Measurements from ENCODE around the gene RTP1. TPM values are rescaled to one million over a fixed set of nuclear protein-coding genes. Genes with fewer than 3 reads are reported as not detected.
"Not testable (repeated sequence)": the region's sequence is repeated elsewhere in the genome, so short reads cannot be mapped to it uniquely, and the experiment has no call there.

RTP1 gene
- not detected for total RNA-seq
- total RNA-seq, result 0 reads per million in 2 donors

DNA sequence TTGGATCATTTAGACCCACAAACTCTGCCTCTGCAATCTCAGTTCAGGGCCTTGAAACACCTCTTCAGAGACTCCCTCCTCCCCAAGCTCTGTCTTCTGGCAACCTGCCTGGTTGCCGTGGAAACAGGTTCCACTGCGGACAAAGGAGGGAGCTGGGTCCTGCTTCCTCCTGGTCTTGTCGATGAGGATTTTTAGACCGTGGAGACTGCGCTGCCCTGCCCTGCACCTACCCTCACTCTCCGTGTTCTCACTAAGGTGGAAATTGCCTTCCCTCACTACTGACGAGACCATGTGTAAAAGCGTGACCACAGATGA, at the start of gene RTP1:
RTP1 (plus strand) TSS at position 152 of the 315 bp plus-strand sequence; CDS start at position 182, 30 bp downstream.
- Mint-ChIP-seq H3K36me3 (ENCODE audit: low read depth) (peaks cover 3% of the 10 kb centered on the region), H3K4me3 (no peak within 1 kb of the TSS), H3K27me3 (peaks cover 44% of the 10 kb centered on the region), H3K27ac (no peak within 1 kb of the TSS), H3K4me1 (no peaks in the 10 kb centered on the region)
- no peaks in the 10 kb centered on the region for H3K9me3 ChIP-seq (ENCODE audit: control insufficient read depth, low read length, poor library complexity, severe bottlenecking)
- DNase-seq (no peak), ATAC-seq (no peak)

DNA sequence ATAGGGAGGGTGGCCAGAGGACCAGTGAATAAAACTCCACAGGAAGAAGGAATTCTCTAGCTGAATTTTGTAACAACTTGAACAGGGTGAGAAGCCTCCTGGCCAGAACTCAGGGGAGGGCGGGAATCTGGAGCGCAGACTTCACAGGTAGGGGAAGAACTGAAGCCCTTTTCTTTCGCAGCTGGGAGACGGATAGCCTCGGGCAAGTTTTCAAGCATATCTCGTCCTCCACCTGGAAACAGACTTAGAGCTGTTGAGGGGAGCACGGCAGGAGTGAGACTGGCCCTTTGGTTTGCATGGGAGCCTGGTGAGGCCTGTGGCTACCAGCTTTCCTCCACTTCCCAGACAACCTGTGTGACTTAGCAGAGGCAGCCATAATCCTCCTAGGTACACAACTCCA, 47.1 kb upstream of the RTP1 start:
- DNase-seq, result no peak
- no peaks in the 10 kb centered on the region for H3K36me3 Mint-ChIP-seq (ENCODE audit: low read depth)
- no peak overlapping the region for H3K27ac Mint-ChIP-seq
- H3K27me3 Mint-ChIP-seq, result peaks cover 22% of the 10 kb centered on the region
- no peak for ATAC-seq
- no peaks in the 10 kb centered on the region for H3K9me3 ChIP-seq (ENCODE audit: control insufficient read depth, low read length, poor library complexity, severe bottlenecking)
- H3K4me3 Mint-ChIP-seq, result no peak overlapping the region
- peaks cover 5% of the 10 kb centered on the region for H3K4me1 Mint-ChIP-seq

DNA sequence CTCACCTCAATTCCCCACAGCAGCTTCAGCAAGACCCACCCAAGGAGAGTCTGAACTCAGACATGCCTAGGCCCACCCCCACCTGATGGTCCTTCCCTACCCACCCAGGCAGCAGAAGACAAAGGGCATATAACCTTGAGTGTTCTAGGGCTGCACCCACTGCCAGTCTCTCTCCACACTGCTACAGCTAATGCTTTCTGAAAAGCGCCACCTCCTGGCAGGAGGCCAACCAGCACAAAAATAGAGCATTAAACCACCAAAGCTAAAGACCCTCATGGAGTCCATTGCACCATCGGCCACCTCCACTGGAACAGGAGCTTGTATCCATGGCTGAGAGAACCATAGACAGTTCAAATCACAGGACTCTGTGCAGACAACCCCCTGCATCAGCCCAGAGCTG, 46.7 kb upstream of the RTP1 start:
- ATAC-seq, result peak; percentile 60
- Mint-ChIP-seq H3K4me1 (peaks cover 5% of the 10 kb centered on the region), H3K27me3 (peaks cover 22% of the 10 kb centered on the region), H3K36me3 (ENCODE audit: low read depth) (no peaks in the 10 kb centered on the region), H3K4me3 (no peak overlapping the region), H3K27ac (peak overlapping the region; percentile 60)
- H3K9me3 ChIP-seq (ENCODE audit: control insufficient read depth, low read length, poor library complexity, severe bottlenecking), result no peaks in the 10 kb centered on the region
- DNase-seq, result peak; percentile 32 to 50 (median 44)

DNA sequence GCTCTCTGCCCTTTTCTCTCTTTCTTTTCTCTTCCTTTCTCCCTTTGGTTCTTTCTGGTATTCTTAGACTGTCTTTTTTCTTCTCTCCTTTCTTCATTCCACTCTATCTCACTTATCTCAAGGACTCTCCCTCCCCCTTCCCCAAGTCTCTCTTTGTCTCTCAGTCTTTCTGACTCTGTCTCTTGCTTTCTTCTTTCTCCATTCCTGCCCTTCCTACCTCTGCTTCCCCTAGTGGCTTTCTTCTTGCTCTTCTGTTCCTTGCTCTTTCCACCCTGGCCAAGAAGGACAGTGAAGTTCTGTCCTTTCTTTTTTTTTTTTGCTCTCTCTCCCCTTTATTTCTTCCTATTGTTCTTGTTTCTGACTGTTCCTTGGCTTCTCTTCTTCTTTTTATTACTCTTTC, 35.7 kb upstream of the RTP1 start:
- DNase-seq (no peak), ATAC-seq (no peak)
- Mint-ChIP-seq H3K4me1 (peaks cover 12% of the 10 kb centered on the region), H3K4me3 (no peak overlapping the region), H3K36me3 (ENCODE audit: low read depth) (peaks cover 2% of the 10 kb centered on the region), H3K27ac (peak overlapping the region; percentile 2), H3K27me3 (peaks cover 37% of the 10 kb centered on the region)
- H3K9me3 ChIP-seq (ENCODE audit: control insufficient read depth, low read length, poor library complexity, severe bottlenecking), result no peaks in the 10 kb centered on the region

DNA sequence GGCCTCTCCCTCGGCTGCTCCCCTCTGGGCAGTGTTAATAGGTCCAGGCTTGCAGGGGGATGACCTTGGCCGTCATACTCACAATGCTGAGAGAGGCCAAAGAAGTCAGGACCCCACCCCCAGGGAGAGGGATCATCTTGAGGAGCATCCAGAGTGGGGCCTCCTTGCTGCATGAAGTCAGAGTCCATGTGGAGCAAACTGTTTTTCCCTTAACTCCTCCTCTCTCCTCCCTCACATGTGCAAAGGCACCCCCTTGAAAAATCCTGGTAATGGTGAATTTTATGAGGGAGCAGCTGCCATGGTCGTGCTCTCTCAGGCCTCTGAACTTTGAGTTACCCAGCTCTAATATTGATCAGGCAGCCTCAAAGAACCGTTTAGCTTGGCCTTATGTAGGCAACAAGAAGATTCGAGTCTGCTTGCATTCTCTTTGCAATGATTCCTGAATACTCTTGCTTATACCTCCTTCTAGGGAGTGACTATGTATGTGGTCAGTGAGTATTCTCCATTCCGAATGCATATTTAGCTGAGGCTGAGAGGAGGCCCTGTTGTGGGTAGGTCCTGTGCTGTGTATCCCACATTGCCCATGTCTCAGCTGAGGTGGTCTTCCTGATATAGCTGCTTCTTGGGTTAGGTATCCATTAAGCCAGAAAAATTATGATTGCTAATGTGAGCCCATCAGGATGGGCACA, 34.9 kb upstream of the RTP1 start:
- peak overlapping the region; percentile 32 for H3K27ac Mint-ChIP-seq
- H3K9me3 ChIP-seq (ENCODE audit: control insufficient read depth, low read length, poor library complexity, severe bottlenecking), result no peaks in the 10 kb centered on the region
- DNase-seq (no peak), ATAC-seq (no peak)
- peaks cover 12% of the 10 kb centered on the region for H3K4me1 Mint-ChIP-seq
- H3K36me3 Mint-ChIP-seq (ENCODE audit: low read depth), result peaks cover 2% of the 10 kb centered on the region
- H3K27me3 Mint-ChIP-seq, result peaks cover 37% of the 10 kb centered on the region
- H3K4me3 Mint-ChIP-seq, result no peak overlapping the region

DNA sequence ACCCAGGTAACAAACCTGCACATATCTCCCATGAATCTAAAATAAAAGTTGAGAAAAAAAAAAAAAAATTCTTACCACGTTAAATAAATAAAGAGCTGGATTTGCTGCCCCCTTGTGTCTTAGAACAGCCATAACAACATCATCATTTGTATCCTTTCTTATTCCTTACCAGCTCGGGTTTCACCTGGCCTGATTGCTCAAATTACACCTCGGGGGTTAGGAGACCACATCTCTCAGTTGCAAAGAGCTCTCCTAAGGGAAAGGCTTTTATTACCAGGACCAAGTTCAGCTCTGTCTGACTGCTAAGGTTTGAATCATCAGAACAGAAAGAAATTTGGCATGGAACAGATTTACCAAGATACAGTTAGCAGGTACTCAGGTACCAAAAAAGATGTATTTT, 32.1 kb upstream of the RTP1 start:
- Mint-ChIP-seq H3K4me3 (no peak overlapping the region), H3K36me3 (ENCODE audit: low read depth) (peaks cover 2% of the 10 kb centered on the region), H3K4me1 (peaks cover 18% of the 10 kb centered on the region), H3K27ac (no peak overlapping the region), H3K27me3 (peaks cover 37% of the 10 kb centered on the region)
- DNase-seq, result peak in 1 of 3 donors; percentile 14
- no peaks in the 10 kb centered on the region for H3K9me3 ChIP-seq (ENCODE audit: control insufficient read depth, low read length, poor library complexity, severe bottlenecking)
- peak; percentile 73 for ATAC-seq

DNA sequence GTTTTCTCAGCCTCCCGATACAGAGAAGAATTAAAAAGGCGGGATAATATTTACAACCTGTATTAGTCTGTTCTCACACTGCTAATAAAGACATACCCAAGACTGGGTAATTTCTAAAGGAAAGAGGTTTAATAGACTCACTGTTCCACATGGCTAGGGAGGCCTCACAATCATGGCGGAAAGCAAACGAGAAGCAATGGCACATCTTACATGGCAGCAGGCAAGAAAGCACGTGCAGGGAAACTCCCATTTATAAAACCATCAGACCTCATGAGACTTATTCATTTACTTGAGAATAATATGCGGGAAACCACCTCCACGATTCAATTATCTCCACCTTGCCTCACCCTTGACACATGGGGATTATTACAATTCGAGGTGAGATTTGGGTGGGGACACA, 30.5 kb upstream of the RTP1 start:
- Mint-ChIP-seq H3K36me3 (ENCODE audit: low read depth) (no peaks in the 10 kb centered on the region), H3K27ac (no peak overlapping the region), H3K4me3 (no peak overlapping the region), H3K4me1 (peaks cover 12% of the 10 kb centered on the region), H3K27me3 (peaks cover 24% of the 10 kb centered on the region)
- H3K9me3 ChIP-seq (ENCODE audit: control insufficient read depth, low read length, poor library complexity, severe bottlenecking), result no peaks in the 10 kb centered on the region
- ATAC-seq (no peak), DNase-seq (no peak)

DNA sequence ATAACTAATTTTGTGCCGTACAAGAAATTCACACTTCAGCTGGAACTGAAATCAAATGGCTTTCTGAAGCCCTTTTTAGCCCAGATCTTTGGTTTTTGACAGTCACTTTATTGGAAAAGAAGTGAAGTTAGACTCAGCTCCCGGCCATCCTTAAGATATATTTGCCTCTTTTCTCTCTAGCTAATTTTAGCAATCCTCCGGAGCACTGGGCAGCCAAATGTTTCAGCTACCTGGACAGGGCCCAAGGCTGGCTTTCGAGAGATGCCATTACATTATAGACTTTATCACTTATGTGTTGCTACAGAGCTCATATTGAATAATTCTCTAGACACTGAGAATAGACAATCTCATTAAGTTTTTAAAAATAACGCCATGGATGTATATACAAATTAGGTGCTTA, 29.5 kb upstream of the RTP1 start:
- Mint-ChIP-seq H3K27ac (no peak overlapping the region), H3K4me1 (peaks cover 9% of the 10 kb centered on the region), H3K27me3 (peaks cover 20% of the 10 kb centered on the region), H3K36me3 (ENCODE audit: low read depth) (peaks cover under 1% of the 10 kb centered on the region), H3K4me3 (no peak overlapping the region)
- ATAC-seq, result no peak
- H3K9me3 ChIP-seq (ENCODE audit: control insufficient read depth, low read length, poor library complexity, severe bottlenecking), result no peaks in the 10 kb centered on the region
- DNase-seq, result no peak

DNA sequence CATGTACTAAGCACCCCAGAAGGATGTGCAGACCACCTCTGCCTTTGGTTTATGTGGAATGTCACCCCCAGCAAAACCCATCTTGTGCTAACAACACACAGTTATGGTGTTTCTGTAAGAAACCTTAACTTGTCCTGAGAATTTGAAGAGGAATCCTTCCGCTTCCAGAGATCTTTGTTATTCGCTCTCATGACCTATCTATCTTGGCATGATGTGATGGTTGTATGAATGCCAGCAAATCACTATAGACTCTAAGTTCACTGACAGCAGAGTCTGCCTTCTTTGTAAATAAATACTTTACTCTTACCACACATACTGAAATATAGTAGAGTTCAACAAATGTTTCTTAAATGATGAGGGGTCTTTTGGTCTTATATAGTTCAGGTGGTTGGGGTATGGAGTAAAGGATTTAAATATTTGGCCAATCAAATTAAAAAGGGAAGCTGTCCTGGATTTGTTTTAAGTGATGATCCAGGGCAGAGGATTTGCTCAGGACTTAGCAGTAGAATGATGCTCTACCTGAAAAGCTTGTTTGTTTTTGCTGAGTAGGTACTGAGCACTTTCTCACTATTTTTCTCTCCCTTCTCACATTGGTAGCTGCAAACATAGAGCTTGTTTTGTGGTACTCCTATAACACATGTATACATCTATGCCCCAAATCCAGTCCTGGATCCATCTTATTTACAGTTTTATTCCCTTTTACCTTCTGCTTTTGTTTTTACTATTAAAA, 27.9 kb upstream of the RTP1 start:
- DNase-seq, result no peak
- Mint-ChIP-seq H3K4me3 (no peak overlapping the region), H3K27me3 (peaks cover 17% of the 10 kb centered on the region), H3K27ac (peak overlapping the region; percentile 32), H3K4me1 (peaks cover 9% of the 10 kb centered on the region), H3K36me3 (ENCODE audit: low read depth) (peaks cover 3% of the 10 kb centered on the region)
- ATAC-seq, result no peak
- no peaks in the 10 kb centered on the region for H3K9me3 ChIP-seq (ENCODE audit: control insufficient read depth, low read length, poor library complexity, severe bottlenecking)

GRCh38 chr3:187170911-187171310, 26.4 kb upstream of the RTP1 start:
- not testable (repeated sequence) for H3K27ac Mint-ChIP-seq; ATAC-seq; H3K4me3 Mint-ChIP-seq; H3K4me1 Mint-ChIP-seq; DNase-seq; H3K36me3 Mint-ChIP-seq (ENCODE audit: low read depth); H3K9me3 ChIP-seq (ENCODE audit: control insufficient read depth, low read length, poor library complexity, severe bottlenecking)
- peaks cover 15% of the 10 kb centered on the region for H3K27me3 Mint-ChIP-seq

- Mint-ChIP-seq H3K4me3 (no peak overlapping the region), H3K36me3 (ENCODE audit: low read depth) (peaks cover 7% of the 10 kb centered on the region), H3K4me1 (peaks cover 6% of the 10 kb centered on the region), H3K27me3 (peaks cover 10% of the 10 kb centered on the region), H3K27ac (no peak overlapping the region)
- no peaks in the 10 kb centered on the region for H3K9me3 ChIP-seq (ENCODE audit: control insufficient read depth, low read length, poor library complexity, severe bottlenecking)
- DNase-seq (no peak), ATAC-seq (no peak)
Observed at GRCh38 chr3:187172929-187173328, 24.4 kb upstream of the RTP1 start.

- DNase-seq, result no peak
- H3K9me3 ChIP-seq (ENCODE audit: control insufficient read depth, low read length, poor library complexity, severe bottlenecking), result no peaks in the 10 kb centered on the region
- H3K4me1 Mint-ChIP-seq, result peaks cover 5% of the 10 kb centered on the region
- no peak overlapping the region for H3K27ac Mint-ChIP-seq
- peaks cover 49% of the 10 kb centered on the region for H3K27me3 Mint-ChIP-seq
- peaks cover 10% of the 10 kb centered on the region for H3K36me3 Mint-ChIP-seq (ENCODE audit: low read depth)
- no peak overlapping the region for H3K4me3 Mint-ChIP-seq
- ATAC-seq, result no peak
Observed at GRCh38 chr3:187181454-187182170, 15.7 kb upstream of the RTP1 start.

GRCh38 chr3:187183210-187183862, 13.9 kb upstream of the RTP1 start:
- H3K4me1 Mint-ChIP-seq, result peaks cover 7% of the 10 kb centered on the region
- ATAC-seq (no peak), DNase-seq (no peak)
- H3K36me3 Mint-ChIP-seq (ENCODE audit: low read depth), result peaks cover 8% of the 10 kb centered on the region
- H3K27ac Mint-ChIP-seq, result no peak overlapping the region
- H3K27me3 Mint-ChIP-seq, result peaks cover 50% of the 10 kb centered on the region
- no peak overlapping the region for H3K4me3 Mint-ChIP-seq
- H3K9me3 ChIP-seq (ENCODE audit: control insufficient read depth, low read length, poor library complexity, severe bottlenecking), result no peaks in the 10 kb centered on the region

Data from T-helper 17 cell (primary cell).